Brain microvascular endothelial cell (primary cell): Measurements from ENCODE around the gene IQSEC1.

Source experiments
- DNase-seq: peaks from one replicate; pipeline ENCODE4 v3.0.0-alpha.2; 2020
- H3K27ac ChIP-seq: fragments of 250-450 bp; sonication (Bioruptor Pico); 2 replicates; pipeline ENCODE4 v1.5.1; 2020; ENCODE audit warnings: mild to moderate bottlenecking, moderate library complexity
- H3K27me3 ChIP-seq: fragments of 250-450 bp; sonication (Bioruptor Pico); replicated peaks from 2 replicates; pipeline ENCODE4 v1.5.1; 2020; ENCODE audit warnings: mild to moderate bottlenecking
- H3K36me3 ChIP-seq: fragments of 250-450 bp; sonication (Bioruptor Pico); replicated peaks from 2 replicates; pipeline ENCODE4 v1.5.1; 2020; ENCODE audit warnings: mild to moderate bottlenecking
- H3K4me3 ChIP-seq: 2 replicates; pipeline ENCODE4 v1.5.1; 2011; ENCODE audit warnings: low read depth, mild to moderate bottlenecking, control low read depth, low read length, moderate library complexity
- in situ Hi-C: cut with HindIII; loops from 2 replicates; pipeline ENCODE4 v1.10.0; 2017; ENCODE audit warnings: low sequenced_read_pairs, low pct_ligation_motif_present
- TF ChIP-seq, protein P1 (sequence below): IDR thresholded peaks from 2 replicates; pipeline ENCODE4 v1.5.1; 2011; ENCODE audit warnings: low read depth, mild to moderate bottlenecking, moderate library complexity, low read length, control low read depth, inconsistent platforms; ENCODE audit errors: missing control alignments

Gene IQSEC1

DNA sequence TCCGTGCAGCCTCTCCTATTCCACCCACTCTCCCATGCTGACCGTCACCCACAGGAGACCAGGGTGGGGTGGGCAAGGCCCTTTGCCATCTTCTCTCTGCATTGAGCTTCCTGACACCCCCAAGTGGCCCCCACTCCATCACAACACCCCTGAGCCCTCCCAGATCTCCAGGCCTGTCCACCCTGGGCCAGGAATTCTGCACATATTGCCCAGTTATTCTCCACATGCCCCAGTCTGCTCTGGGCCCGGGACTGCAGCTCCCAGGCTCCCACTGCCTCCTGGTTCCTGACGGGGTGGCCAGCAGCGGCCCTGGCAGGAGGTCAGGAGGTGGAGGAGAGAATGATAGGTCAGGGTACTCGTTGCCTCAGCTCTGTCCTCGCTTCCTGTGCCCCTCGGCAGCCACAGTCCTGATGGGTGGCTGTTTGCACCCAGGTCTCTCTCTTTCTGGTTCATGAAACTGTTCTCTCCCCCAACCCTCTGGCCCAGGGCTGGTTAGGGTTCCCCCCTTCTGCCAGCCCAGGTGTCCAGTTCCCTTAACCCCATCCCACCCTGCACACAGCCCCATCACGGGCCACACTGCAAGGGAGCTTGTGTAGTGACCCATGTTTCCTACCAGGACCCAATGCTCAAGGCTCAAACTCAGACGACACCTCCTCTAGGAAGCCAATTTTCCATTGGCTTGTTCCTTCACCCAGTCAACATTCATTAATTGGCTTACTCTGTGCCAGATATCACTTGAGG, 47.3 kb downstream of the IQSEC1 start:
- TF ChIP-seq, protein P1, sequence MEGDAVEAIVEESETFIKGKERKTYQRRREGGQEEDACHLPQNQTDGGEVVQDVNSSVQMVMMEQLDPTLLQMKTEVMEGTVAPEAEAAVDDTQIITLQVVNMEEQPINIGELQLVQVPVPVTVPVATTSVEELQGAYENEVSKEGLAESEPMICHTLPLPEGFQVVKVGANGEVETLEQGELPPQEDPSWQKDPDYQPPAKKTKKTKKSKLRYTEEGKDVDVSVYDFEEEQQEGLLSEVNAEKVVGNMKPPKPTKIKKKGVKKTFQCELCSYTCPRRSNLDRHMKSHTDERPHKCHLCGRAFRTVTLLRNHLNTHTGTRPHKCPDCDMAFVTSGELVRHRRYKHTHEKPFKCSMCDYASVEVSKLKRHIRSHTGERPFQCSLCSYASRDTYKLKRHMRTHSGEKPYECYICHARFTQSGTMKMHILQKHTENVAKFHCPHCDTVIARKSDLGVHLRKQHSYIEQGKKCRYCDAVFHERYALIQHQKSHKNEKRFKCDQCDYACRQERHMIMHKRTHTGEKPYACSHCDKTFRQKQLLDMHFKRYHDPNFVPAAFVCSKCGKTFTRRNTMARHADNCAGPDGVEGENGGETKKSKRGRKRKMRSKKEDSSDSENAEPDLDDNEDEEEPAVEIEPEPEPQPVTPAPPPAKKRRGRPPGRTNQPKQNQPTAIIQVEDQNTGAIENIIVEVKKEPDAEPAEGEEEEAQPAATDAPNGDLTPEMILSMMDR = no peak
- Histone ChIP-seq H3K27ac (no peak overlapping the region), H3K4me3 (no peak overlapping the region), H3K36me3 (no peaks in the 10 kb centered on the region), H3K27me3 (no peaks in the 10 kb centered on the region)
- in situ Hi-C loops = no loop called here
- DNase-seq = no peak

DNA sequence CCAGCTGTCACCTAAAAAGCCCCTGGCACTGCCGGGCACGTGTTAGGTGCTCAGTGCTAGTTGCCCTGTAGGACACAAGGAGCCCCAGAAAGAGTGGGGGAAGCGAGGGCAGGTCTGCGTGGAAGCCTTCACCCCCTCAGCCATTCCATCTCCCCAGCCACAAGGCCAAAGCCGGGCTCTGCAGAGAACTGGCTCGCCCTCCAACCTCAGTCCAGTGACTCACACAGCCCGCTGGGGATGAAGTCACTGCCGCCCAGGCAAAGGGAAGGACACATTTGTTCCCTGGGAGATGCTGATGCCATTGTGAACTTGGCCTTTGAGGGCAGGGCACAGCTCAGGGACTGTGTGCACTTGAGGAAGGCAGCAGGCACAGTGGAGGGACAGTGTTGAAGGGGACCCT, 48.1 kb downstream of the IQSEC1 start:
- in situ Hi-C loops = no loop called here
- no peak overlapping the region for H3K4me3 ChIP-seq
- peak; percentile 77 for DNase-seq
- no peak overlapping the region for H3K27ac ChIP-seq
- H3K27me3 ChIP-seq = no peaks in the 10 kb centered on the region
- TF ChIP-seq, protein P1 = no peak
- H3K36me3 ChIP-seq = no peaks in the 10 kb centered on the region

DNA sequence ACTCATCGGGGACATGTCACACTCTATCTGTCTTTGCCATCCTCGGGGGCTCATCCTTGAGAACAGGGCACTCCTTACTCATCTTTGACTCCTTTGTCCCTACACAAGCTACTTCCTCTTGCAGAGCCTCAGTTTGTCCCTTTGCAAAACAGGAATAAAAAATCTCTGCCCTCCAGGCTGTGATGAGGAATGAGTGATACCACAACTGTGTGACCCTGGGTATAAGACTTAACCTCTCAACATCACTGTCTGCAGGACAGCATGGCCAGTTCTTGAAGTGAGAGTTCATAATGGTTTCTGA, 48.5 kb downstream of the IQSEC1 start:
- TF ChIP-seq, protein P1 = no peak
- Histone ChIP-seq H3K36me3 (no peaks in the 10 kb centered on the region), H3K27ac (no peak overlapping the region), H3K27me3 (no peaks in the 10 kb centered on the region), H3K4me3 (no peak overlapping the region)
- no peak for DNase-seq
- in situ Hi-C loops = no loop called here

DNA sequence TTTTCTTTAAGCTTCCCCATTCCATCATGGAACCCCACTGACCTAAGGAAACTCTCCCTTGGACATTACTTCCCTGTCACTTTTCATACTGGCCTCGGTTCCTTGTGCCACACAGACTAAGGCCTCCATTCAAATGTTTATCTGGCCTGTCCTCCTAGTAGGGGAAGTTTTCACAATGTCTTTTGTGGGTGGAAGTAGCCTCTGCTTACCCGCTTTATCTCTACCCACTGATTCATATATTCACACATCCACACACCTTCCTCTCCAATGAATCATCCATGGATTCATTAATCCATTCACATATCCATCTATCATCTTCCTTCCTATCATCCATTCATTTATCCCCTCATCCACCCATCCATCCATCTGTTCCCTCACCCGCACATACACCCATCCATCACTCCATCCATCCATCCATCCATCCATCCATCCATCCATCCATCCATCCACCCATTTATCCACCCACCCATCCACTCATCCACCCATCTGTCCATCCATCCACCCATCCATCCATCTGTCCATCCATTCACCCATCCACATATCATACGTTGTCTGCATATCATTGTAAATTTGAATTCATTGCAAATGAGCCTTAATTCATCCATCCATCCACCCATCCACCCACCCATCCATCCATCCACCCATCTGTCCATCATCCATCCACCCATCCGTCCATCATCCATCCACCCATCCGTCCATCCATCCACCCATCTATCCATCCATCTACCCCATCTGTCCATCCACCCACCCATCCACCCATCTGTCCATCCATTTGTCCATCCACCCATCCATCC, 49.1 kb downstream of the IQSEC1 start:
- in situ Hi-C loops = no loop called here
- DNase-seq = no peak
- Histone ChIP-seq H3K27me3 (no peaks in the 10 kb centered on the region), H3K27ac (no peak overlapping the region), H3K4me3 (no peak overlapping the region), H3K36me3 (no peaks in the 10 kb centered on the region)
- TF ChIP-seq, protein P1 = no peak

DNA sequence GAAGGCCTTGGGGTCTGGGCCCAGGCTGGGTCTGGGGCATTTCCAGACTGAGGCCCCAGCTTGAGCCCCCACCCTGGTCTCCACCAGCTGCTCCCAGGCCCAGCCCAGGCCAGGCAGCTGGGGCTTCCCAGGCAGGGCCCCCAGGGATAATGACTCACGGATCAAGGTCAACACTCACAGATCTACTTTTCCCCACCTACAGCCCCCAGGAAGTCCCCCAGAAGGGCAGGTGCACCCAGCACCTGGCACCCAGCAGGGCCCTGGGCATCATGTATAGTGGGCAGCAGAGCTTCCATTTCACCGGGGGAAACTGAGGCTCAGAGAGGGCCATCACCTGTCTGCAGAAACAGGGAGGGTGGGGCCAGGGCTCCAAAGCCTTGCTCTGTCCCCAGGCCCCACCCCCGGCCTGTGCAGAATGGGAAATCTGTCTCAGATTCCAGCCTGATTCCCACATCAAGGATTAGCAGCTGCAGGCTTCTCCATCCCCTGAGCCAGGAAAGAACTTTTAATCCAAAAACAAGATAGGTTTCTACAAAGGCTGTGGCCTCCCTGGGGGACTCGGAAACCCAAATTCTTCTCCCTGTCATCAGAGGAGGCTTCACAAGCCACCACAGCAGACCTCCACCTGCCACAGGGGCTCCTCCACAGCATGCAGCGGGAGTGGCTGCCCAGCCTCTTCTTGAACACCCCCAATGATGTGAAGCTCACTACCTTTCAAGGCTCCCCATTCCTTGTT, 49.8 kb downstream of the IQSEC1 start:
- no peak for DNase-seq
- H3K36me3 ChIP-seq = no peaks in the 10 kb centered on the region
- no peaks in the 10 kb centered on the region for H3K27me3 ChIP-seq
- no peak overlapping the region for H3K4me3 ChIP-seq
- H3K27ac ChIP-seq = no peak overlapping the region
- TF ChIP-seq, protein P1 = no peak
- in situ Hi-C loops = no loop called here
